ENCODE results near the gene ZNF224. TPM values are rescaled to one million over a fixed set of nuclear protein-coding genes. Genes with fewer than 3 reads are reported as not detected.
A peak's percentile ranks its signal among the peaks of the same experiment; 100 is the strongest.

Gene ZNF224
- total RNA-seq, 1 experiment from 2014 or later: 24.7 TPM

DNA sequence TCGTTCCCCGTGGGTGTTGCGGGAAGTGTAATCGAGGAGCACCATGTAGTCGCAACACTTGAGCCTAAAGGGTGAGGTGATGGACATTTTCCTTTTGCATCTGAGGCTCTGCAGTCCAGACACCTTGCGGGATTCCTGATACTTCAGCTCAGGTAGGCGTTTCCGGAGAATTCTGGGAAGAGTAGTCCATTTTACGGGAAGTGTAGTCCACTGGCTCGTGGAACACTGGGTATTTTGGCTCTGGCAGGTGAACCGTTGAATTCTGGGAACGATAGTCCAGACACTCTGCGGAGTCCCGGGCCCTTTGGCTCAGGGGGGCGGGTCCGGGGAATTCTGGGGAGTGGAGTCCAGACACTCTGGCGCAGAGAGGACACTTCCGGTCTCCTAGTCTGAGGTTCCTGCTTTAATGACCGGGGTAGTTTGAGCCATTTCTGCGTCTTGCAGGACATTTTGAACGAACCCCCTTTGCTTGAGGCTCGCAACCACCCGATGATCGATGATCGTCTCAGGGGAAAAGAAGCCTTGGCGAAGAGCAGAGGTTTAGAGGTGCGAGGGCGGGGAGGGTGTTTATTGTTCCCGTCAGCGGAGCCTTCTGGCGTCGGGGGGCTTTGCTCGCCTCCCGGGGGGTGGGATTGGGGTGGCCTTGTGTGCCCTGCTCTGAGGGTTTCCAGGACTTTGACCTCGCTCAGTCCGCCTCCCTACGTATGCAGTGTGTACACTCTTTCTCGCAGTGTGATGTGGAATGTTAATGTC lies 42.3 kb upstream of the ZNF224 start, which contains the start of gene ZNF223:
TSS of gene ZNF223 (plus strand) at position 387 of the 753 bp plus-strand sequence. CDS start 3,141 bp downstream, outside the sequence.
- Histone ChIP-seq H3K27me3 (replicated peaks; ENCODE audit: control insufficient read depth, insufficient read depth, low read length) (no peaks in the 10 kb centered on the region), H3K4me3 (ENCODE audit: low read depth, low read length) (peak within 1 kb of the TSS; percentile 69), H3K36me3 (ENCODE audit: control insufficient read depth, insufficient read depth, low read length) (peaks cover 4% of the 10 kb centered on the region; the same call in 1 of the 2 replicates), H3K9me3 (0 out of 2 replicates have a peak, but pooled peaks cover 7% of the 10 kb centered on the region), H3K4me1 (peaks cover 7% of the 10 kb centered on the region)
- H3K27me3 Mint-ChIP-seq (ENCODE audit: insufficient read depth, unreplicated experiment): no peaks in the 10 kb centered on the region
- H3K4me1 Mint-ChIP-seq (ENCODE audit: low read depth, unreplicated experiment): peaks cover 30% of the 10 kb centered on the region
- H3K4me3 Mint-ChIP-seq (ENCODE audit: unreplicated experiment): peak within 1 kb of the TSS; percentile 74
- CTCF ChIA-PET: interaction anchor here (0.5 to 1.1 kb wide), 3 partner anchors 43 to 225 kb away, joined by 3 to 4 read pairs (median 3); partner anchors contain the start of gene ZNF283
- BruUV-seq (replicated peaks): no TSS peak
- peak; percentile 98 for DNase-seq
- peaks cover 35% of the 10 kb centered on the region for H3K36me3 Mint-ChIP-seq (ENCODE audit: insufficient read depth, unreplicated experiment)
- no peaks in the 10 kb centered on the region for H3K9me3 Mint-ChIP-seq (ENCODE audit: unreplicated experiment)
- TF ChIP-seq, protein P1, sequence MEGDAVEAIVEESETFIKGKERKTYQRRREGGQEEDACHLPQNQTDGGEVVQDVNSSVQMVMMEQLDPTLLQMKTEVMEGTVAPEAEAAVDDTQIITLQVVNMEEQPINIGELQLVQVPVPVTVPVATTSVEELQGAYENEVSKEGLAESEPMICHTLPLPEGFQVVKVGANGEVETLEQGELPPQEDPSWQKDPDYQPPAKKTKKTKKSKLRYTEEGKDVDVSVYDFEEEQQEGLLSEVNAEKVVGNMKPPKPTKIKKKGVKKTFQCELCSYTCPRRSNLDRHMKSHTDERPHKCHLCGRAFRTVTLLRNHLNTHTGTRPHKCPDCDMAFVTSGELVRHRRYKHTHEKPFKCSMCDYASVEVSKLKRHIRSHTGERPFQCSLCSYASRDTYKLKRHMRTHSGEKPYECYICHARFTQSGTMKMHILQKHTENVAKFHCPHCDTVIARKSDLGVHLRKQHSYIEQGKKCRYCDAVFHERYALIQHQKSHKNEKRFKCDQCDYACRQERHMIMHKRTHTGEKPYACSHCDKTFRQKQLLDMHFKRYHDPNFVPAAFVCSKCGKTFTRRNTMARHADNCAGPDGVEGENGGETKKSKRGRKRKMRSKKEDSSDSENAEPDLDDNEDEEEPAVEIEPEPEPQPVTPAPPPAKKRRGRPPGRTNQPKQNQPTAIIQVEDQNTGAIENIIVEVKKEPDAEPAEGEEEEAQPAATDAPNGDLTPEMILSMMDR (IDR thresholded peaks at IDR 0.05; ENCODE audit: insufficient read depth in 1 of 2, low read depth in 1 of 2, low read length in 1 of 2, severe bottlenecking in 1 of 2, unreplicated experiment in 1 of 2): no peak
- intact Hi-C loops (cut with micrococcal nuclease; ENCODE audit: unreplicated experiment): loop anchor here (1.0 to 10.0 kb wide), 8 partner anchors 20 to 112 kb away; partner anchors contain the start of genes ZNF155, ZNF221, ZNF222 and ZNF224
- POLR2A ChIA-PET: interaction anchor here (0.5 to 1.1 kb wide), 6 partner anchors 34 to 225 kb away, joined by 3 to 8 read pairs (median 6); partner anchors contain the start of genes ZNF226, ZNF227, ZNF283 and ZNF45
- peak within 1 kb of the TSS; percentile 85 for H3K27ac Mint-ChIP-seq (ENCODE audit: unreplicated experiment)

DNA sequence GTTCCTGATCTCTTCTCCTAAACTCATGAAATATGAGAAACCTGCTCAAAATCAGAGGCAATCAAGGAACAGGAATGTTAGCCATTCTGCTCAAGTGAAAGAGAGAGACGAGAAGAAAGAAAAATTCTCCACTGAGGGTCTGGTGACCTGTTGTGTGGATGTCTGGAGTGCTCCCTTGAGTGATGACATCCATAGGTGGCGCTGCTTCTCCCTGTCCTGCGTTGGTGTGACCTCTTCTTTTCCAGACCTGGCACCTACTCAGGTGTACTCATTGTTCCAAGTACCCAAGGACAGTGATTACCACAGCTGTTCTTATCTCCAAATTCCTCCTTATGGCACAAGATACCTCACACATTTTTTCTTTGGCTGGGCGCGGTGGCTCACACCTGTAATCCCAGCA lies 38.3 kb upstream of the ZNF224 start:
- H3K4me1 Mint-ChIP-seq (ENCODE audit: low read depth, unreplicated experiment): peaks cover 22% of the 10 kb centered on the region
- ChIA-PET POLR2A (no interaction called here), CTCF (no interaction called here)
- H3K9me3 Mint-ChIP-seq (ENCODE audit: unreplicated experiment): no peaks in the 10 kb centered on the region
- H3K4me1 ChIP-seq: peaks cover 7% of the 10 kb centered on the region
- no peak overlapping the region for H3K27ac Mint-ChIP-seq (ENCODE audit: unreplicated experiment)
- H3K9me3 ChIP-seq: 0 out of 2 replicates have a peak, but pooled peaks cover 7% of the 10 kb centered on the region
- intact Hi-C loops (cut with micrococcal nuclease; ENCODE audit: unreplicated experiment): loop anchor here (10.0 kb wide), 1 partner anchor 101 kb away; the partner anchor contains the start of gene ZNF221
- TF ChIP-seq, protein P1 (IDR thresholded peaks at IDR 0.05; ENCODE audit: insufficient read depth in 1 of 2, low read depth in 1 of 2, low read length in 1 of 2, severe bottlenecking in 1 of 2, unreplicated experiment in 1 of 2): no peak
- no peaks in the 10 kb centered on the region for H3K27me3 Mint-ChIP-seq (ENCODE audit: insufficient read depth, unreplicated experiment)
- H3K27me3 ChIP-seq (replicated peaks; ENCODE audit: control insufficient read depth, insufficient read depth, low read length): no peaks in the 10 kb centered on the region
- peaks cover 6% of the 10 kb centered on the region for H3K36me3 ChIP-seq (ENCODE audit: control insufficient read depth, insufficient read depth, low read length)
- no peak overlapping the region for H3K4me3 Mint-ChIP-seq (ENCODE audit: unreplicated experiment)
- no peak for DNase-seq
- H3K4me3 ChIP-seq (ENCODE audit: low read depth, low read length): no peak overlapping the region
- BruUV-seq (replicated peaks): no TSS peak
- peaks cover 46% of the 10 kb centered on the region for H3K36me3 Mint-ChIP-seq (ENCODE audit: insufficient read depth, unreplicated experiment)

GRCh38 chr19:44059229-44059628 lies 34.9 kb upstream of the ZNF224 start:
- Mint-ChIP-seq H3K27me3 (ENCODE audit: insufficient read depth, unreplicated experiment) (no peaks in the 10 kb centered on the region), H3K4me1 (ENCODE audit: low read depth, unreplicated experiment) (peaks cover 3% of the 10 kb centered on the region), H3K27ac (ENCODE audit: unreplicated experiment) (no peak overlapping the region), H3K9me3 (ENCODE audit: unreplicated experiment) (no peaks in the 10 kb centered on the region), H3K4me3 (ENCODE audit: unreplicated experiment) (no peak overlapping the region), H3K36me3 (ENCODE audit: insufficient read depth, unreplicated experiment) (peaks cover 48% of the 10 kb centered on the region)
- no peaks in the 10 kb centered on the region for H3K4me1 ChIP-seq
- ChIA-PET POLR2A (no interaction called here), CTCF (no interaction called here)
- peaks cover 8% of the 10 kb centered on the region for H3K36me3 ChIP-seq (ENCODE audit: control insufficient read depth, insufficient read depth, low read length)
- no peaks in the 10 kb centered on the region for H3K27me3 ChIP-seq (replicated peaks; ENCODE audit: control insufficient read depth, insufficient read depth, low read length)
- 0 out of 2 replicates have a peak, but pooled peaks cover 7% of the 10 kb centered on the region for H3K9me3 ChIP-seq
- intact Hi-C loops (cut with micrococcal nuclease; ENCODE audit: unreplicated experiment): loop anchor here (10.0 kb wide), 1 partner anchor 104 kb away; the partner anchor contains the start of gene ZNF221
- BruUV-seq (replicated peaks): no TSS peak
- TF ChIP-seq, protein P1 (IDR thresholded peaks at IDR 0.05; ENCODE audit: insufficient read depth in 1 of 2, low read depth in 1 of 2, low read length in 1 of 2, severe bottlenecking in 1 of 2, unreplicated experiment in 1 of 2): no peak
- H3K4me3 ChIP-seq (ENCODE audit: low read depth, low read length): no peak overlapping the region
- DNase-seq: no peak
